SW480 (cell line): Measurements from ENCODE around the gene MICU2.
A peak's percentile ranks its signal among the peaks of the same experiment; 100 is the strongest.

Experiments used
- DNase-seq: peaks from one replicate; pipeline ENCODE4 v3.0.0-alpha.2; 2016; ENCODE audit warnings: low spot score

MICU2 gene, protein sequence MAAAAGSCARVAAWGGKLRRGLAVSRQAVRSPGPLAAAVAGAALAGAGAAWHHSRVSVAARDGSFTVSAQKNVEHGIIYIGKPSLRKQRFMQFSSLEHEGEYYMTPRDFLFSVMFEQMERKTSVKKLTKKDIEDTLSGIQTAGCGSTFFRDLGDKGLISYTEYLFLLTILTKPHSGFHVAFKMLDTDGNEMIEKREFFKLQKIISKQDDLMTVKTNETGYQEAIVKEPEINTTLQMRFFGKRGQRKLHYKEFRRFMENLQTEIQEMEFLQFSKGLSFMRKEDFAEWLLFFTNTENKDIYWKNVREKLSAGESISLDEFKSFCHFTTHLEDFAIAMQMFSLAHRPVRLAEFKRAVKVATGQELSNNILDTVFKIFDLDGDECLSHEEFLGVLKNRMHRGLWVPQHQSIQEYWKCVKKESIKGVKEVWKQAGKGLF

DNA sequence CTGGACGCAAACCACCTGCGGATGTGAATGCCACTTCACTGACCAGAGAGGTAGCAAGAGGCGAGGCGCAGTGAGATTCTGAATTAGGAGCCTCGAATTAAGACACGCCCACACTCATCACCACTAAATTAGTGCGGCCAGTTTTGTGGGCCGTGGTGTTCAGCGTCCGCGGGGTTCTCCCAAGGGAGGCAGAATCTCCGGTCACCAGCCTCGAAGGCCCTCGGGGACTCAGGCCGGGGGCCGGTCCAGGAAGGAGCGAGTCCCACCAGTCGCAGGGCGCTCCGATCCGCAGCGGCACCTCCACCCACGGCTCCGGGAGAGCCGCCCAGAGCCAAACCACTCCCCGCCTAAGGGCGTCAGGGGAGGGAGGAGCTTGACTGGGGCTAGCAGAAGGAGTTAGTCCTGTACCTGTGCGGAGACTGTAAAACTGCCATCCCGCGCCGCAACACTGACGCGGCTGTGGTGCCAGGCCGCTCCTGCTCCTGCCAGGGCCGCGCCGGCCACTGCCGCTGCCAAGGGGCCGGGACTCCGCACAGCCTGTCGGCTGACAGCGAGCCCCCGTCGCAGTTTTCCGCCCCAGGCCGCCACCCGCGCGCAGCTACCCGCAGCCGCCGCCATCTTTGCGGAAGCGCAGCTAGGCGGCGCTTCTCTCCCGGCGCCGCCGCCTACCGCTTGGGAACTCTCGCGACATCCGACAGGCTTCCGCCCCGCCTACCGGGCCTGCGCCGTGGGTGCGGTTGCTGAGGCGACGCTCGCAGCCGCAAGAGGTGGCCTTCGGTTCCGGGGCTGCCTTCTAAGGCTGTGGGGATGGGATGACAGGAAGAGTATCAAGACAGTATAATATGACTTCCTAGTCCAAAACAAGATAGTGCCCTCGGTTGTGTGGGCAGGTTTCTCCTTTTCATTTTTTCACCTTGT lies at the start of gene MICU2:
Gene MICU2 (minus strand): TSS at position 640 of the 918 bp plus-strand sequence. CDS start 22 bp downstream, at position 618.
- DNase-seq = peak; percentile 96

DNA sequence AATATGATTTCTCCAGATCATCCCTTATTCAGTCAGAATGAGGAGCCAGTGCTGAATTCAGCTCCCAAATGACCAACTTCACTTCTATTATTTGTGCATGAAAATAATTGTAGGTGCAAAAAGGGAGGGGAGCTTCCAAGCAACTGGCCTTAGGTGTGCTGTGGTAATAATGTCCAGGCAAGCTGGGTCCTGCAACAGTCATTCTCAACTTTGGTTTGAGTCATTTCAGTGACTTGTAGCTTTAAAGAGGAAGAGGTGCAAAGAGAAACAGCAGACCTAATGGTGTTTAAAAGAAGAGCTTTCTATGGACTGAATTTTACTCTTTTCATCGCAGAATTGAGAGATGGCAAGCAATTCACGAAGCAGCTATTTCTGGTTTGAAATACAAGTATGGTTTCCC lies 37.7 kb upstream of the MICU2 start:
- no peak for DNase-seq

DNA sequence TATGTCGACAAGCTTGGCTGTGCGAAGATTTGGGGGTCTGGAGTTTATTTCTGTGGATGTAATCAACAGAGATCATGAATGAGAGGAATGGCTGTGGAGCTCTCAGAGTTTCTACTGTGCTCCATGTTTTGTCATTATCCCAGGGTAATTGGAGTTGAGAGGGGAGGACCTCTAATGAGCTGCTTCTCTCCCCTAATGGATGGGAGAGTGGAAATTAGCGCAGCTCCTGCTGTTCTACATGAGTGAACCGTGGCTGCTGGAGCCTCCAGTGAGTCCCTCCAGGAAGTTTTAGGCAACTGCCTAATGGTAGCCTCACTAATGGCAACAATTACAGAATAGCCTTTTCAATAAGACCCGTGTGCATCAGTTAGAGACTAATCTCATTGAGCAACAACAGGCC lies 35.6 kb upstream of the MICU2 start:
- DNase-seq = no peak

DNA sequence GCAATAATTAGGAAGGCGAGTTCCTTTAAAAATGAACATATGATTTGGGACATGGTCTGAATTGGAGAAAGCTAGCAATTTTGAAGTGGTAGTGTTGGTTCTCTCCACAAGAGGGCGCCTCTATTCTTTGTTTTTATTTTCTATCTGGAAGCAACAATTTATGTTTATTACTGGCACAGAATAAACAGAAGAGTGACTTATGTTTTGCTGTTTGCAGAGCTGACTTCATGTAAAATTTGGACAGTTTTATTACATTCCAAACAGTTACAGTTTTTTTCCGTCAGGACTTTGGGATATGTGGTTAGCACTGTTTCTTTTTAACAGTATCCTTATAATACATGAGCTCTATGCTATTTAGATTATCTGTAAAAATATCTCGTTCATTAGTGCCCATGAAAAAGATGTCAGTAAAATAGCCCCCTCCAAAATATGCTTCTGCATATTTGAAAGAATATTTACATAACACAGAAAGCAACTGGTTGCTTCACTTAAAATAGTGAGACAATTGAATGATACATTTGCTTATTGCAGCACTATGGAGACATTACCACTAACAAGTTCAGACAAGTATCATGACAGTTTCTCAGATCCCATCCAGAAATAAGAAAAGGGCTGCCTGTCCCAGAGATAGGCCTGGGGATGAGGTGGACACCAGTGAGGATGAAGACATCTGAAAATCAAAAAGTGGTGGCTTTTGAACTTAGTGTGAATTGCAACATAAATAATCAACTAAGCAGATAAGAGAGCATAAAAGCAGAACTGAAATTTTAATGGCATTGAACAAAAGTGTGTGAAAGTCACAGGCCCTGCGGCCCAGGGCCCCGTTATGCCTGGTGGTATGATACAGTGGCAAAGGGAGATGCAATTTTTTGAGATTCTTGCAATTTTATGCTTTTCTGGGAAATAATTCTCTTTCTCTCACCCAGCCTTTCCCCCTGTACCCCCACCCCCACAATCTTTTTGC lies 34.6 kb upstream of the MICU2 start:
- peak; percentile 60 for DNase-seq

DNA sequence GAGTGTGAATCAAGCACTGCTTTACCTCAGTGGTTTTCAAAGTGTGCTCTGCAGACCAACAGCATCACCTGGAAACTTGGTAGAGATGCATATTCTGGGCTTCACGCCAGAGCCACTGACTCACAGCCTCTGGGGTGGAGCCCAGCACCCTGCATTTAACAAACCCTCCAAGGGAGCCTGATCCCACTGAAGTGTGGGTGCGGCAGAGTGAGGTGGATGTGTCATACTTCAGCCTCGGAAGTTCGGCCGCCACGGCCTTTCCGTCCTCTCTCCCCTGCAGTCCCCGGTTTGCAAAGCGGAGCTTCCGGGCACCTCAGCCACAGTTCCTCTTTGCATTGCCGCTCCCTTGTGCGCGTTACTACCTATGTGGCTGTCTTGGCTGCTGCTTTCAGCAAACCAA lies 33.3 kb upstream of the MICU2 start:
- peak; percentile 98 for DNase-seq

DNA sequence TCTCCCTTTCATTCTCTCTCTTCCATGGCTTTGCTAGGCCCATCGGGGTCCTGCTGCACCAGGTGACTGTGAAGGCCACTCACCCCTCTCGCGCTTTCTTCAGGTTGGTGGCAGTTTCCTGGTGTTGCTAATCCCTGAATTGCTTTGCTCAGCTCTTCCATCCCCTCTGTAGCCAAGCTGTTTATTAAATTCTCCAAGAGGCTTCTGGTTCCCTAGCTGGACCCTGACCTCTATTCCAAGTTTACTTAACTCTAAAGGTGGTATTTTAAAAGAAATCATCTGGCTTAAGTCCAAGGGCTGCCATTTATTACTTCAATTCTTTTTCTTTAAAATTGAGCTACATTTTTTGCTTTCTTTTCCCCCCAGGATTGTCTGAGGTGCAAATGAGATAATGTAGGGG lies 32.7 kb upstream of the MICU2 start:
- DNase-seq = no peak

DNA sequence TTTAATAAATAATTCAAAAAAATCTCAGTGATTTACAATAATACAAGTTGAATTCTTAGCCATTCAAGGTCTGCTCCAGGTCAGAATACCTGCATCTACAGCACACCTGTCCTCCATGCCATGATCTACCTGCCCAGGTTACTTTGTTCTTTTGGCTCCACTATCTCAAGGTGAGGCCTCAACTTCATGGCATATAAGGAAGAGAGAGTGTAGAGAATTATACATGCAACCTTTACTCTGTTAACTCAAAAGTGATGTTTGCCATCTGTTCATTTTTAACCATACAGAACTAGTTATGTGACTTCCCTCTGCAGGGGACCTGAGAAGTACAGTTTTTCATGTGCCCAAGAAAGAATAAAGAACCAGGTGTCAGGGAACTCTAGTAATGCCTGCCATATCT lies 28.2 kb upstream of the MICU2 start:
- DNase-seq = no peak

DNA sequence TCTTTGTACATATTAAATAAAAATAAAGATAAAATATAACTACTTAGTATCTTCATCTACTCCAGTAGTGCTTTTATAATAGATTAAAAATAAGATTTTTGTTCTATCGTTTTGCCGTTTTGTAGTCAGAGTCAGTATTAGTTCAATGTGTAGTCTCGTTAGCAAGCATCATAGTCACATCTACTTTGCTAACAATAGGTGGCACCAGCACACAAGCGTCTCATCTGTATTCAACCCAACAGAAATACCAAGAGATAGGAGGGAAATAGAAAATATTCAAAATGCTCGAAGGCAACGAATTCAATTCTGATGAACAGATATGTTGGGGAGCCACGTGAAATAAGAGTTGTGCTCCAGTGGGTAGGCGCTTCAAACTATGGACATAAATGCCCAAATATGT lies 21.4 kb upstream of the MICU2 start:
- peak; percentile 83 for DNase-seq

DNA sequence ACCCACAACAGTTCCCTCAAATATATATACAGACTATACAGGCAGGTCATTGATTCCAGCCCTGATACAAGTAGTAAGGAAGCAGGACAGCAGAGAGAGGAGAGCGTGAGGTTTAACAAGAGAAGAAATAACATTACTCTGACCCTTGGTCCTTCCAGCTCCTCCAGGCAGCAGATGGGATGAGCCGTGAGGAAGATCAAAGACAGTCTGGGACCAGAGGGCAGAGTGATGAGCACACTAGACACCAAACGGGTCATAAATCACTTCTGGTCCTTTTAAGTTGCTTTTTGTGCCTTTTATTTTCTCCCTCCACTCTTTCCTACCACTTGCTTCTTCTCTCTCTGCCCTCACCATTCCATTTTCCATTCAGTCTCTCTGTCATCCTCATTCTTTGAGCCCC lies 16.9 kb upstream of the MICU2 start:
- DNase-seq = no peak

DNA sequence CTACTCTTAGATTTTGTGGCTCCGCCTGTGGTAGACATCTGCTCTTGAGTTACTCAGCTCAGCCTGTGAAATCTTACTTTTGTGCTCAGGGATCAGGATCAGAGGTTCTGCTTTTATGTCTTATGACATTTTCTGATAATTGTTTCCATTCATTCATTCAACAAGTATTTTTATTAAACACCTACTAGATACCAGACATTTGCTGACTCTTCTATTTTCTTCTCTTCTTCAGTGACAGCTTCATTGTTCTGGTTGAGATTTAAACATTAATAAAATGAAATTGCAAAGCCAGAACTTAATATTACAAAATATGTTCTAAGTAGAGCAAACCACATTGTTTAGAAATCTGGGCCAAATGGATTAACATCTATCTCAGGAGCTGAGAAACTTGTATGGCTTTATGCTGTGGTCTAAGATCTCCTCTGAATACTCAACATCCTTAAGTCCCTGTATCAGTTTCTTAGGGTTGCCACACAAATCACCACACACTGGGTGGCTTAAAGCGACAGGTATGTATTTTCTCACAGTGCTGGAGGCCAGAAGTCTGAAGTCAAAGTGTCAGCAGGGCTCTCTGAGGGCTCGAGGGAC lies 15.8 kb upstream of the MICU2 start:
- no peak for DNase-seq

DNA sequence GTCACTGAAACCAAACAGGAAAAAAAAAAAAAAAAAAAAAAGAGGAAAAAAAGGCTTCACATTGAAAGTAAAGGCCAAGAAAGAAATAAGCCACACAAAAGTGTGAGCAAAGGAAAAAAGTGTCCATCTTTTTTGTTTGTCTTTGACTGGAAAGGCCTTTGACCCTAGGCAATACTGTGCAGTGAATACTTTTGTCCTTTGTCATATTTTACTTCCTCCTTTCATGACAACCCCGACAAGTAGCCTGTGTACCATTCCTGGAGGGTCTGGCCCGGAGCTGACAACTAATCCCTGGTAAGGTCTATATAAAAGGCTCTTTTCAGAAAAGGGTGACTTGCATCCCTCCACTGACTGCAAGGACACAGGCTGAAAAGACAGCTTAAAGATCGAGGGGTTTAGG lies 12.9 kb upstream of the MICU2 start:
- peak; percentile 33 for DNase-seq

DNA sequence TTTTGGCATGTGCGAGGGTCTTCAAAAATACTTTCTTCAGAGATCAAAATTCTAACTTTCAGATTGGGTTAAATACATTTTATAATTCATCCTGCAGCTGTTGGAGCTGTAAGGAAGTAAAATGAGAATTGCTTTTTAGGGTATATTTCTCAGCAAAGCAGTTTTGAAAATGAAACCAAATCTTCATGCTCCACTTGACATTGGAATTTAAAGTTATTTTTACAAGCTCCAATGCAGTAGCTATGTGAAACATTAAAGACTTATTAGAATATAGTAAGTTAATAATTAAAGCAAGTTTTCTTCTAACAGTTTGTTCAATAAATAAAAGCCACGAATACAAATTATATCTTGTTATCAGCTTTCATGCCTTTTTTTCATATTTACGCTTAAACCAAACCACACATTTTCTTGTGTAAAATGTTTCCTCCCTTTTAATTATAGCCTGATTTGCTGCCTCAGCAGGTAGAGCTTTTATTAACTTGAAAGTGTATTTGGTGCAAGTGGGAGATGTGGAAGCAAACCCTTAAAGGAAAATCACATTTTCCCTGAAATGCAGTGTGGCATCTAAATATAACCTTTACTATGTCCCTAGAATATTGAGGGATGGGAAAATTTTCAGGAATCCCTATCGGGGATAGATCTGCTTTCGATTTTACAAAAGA lies 12.4 kb upstream of the MICU2 start:
- no peak for DNase-seq

DNA sequence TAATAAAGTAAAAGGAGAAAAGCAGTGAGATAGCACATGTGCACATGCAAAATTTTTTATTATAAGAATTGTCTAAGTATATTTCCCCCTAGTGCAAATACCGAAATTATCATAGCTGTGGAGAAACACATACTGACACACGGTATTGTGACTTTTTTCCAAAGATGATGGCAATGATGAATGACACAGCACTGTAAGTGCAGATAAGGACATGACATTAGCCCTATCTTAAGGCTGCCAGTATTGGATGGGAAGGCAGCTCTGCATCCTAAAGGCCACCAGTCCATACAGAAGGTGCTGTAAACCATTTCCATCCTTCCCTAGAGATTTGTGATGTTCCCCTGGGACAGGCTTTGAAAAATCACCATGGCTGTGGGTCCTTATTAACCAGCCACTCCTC lies 11.5 kb upstream of the MICU2 start:
- no peak for DNase-seq

DNA sequence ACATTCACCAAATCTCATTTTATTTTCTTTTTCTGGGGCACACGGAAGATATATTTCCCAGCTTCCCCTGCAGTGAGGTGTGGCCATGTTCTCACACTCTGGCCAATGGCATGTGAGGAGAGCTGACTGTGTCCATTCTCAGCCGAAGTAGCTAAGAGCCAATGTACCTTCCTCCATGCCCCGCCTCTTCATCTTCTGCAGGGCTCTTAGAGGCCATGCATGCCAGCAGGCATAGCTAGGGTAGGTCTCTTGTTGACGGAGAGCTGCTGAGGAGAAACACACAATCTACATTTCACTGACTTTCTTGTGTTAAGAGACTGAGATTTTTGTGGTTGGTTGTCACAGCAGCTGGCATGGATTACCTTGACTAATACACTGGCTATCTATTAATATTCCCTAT lies 9.8 kb upstream of the MICU2 start:
- DNase-seq = no peak

DNA sequence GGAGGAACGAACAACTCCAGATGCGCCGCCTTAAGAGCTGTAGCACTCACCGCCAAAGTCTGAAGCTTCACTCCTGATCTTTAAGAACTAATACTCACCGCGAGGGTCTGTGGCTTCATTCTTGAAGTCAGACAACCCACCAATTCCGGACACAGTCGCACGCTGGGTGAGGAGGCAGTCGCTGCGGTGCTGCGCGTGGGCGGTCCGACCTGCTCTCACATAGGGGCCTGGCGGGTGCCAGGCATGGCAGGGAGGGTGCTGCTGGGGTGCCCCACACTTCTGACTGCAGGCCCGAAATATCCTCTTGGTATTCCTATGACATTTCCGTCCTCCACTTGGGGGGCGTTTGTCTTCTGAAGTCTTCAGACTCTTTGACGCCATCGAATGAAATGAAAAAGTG lies 7.4 kb upstream of the MICU2 start:
- DNase-seq = no peak

DNA sequence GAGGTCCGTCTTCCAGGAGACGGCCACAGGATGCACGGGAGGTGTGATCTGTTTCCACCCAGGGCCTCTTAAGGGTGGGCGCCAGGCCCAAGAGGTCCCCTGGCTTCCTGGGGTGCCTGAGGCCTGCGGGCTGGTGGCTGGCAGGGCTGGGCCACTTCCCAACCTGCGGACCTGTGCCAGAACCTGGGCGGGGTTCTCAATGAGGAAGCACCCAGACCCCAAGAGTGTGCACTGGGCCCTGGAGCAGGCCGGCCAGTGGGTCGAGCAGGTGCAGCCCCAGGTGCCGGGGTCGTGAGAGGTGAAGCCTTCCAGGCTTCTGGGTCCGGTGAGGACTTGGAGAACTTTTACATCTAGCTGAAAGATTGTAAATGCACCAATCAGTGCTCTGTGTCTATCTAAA lies 6.7 kb upstream of the MICU2 start:
- DNase-seq = no peak

DNA sequence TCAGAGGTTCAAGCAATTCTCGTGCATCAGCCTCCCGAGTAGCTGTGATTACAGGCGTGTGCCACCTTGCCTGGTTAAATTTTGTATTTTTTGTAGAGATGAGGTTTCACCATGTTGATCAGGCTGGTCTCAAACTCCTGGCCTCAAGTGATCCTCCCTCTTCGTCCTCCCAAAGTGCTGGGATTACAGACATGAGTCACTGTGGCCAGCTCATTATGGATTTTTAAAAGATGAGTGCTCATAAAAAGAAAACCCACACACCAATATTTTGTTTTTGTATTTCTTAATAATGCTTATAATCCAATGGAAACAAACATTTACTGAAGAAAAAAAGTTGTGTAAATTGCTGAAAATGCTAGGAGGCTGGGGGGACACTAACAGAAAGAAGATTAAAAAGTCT lies 5.0 kb upstream of the MICU2 start:
- DNase-seq = no peak

DNA sequence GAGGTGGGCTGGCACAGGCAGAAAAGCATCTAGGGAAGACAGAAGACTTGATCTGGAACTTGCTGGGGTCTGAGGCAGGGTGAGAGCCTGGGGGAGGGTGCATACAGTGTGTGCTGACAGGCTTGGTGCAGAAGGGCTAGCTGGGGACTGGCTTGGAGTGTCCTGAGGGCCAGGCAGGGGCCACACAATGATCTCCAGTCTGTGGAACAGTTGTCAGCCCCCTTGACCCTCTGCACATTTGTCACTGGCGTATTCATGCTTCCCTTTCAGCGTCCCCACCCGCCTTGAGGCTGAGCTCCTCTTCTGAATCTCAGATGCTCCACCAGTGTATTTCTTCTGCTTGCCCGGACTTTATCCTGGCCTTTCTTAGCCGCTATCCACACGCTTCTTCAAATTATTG lies 2.8 kb upstream of the MICU2 start:
- DNase-seq = no peak

DNA sequence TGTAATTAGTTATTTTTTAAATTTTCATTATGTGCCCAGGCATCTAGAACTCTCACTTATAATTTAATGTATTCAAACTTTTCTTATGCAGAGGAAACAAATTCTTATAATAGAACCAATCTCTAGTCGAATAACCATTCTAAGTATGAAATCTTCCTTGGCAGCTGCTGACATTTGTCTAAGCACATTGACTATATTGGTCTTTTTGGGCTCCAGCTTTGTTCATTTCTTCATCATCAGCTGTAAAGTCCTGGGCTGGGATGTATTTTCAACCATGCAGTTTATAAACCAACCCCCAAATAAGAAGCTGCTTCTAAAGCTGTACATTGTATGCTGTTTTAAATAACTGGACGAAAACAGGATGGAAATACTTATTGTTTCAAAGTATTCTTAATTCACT lies 2.3 kb upstream of the MICU2 start:
- DNase-seq = no peak

DNA sequence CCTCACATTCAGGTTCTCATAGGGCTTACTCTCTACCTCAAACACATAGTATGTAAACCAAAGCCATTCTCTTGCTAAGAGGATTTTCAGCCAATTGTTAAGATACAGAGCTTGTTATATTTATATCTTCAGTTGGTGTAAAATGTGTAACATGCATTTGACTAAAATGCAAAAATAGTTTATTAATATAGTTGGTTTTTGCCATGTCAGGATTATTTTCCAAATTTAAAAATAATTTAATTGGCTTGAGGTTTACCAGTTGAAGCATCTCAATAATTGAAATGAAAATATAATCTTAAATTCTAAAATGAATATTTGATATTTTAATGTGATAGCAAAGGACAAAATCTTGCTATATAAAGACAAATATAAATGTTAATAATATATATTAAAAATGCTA lies 7.2 kb downstream of the MICU2 start:
- no peak for DNase-seq

DNA sequence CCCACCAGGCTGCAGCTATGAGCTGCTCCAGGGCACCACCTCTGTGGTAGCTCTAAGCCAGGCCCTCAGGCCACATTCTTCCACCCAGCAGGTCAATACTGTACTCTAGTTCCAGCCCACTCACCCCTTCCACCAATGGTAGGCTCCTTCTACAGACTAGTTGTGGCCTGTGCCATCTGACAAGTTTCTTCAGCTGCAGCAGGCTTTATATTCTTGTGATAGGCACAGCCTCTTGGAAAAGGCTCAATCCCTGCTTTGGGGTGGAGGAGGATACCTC lies 8.5 kb downstream of the MICU2 start:
- no peak for DNase-seq
